22Rv1 (cell line): ENCODE data around the gene ESYT1.

Experiments
- ZFX ChIP-seq: fragments of 450-650 bp; IDR thresholded peaks from 2 replicates; pipeline ENCODE4 v1.6.1; 2017; ENCODE audit warnings: antibody characterized with exemption, borderline replicate concordance
- TF ChIP-seq, protein P1 (sequence below): fragments of 450-650 bp; IDR thresholded peaks from 2 replicates; pipeline ENCODE4 v1.5.1; 2017; ENCODE audit warnings: mild to moderate bottlenecking

DNA sequence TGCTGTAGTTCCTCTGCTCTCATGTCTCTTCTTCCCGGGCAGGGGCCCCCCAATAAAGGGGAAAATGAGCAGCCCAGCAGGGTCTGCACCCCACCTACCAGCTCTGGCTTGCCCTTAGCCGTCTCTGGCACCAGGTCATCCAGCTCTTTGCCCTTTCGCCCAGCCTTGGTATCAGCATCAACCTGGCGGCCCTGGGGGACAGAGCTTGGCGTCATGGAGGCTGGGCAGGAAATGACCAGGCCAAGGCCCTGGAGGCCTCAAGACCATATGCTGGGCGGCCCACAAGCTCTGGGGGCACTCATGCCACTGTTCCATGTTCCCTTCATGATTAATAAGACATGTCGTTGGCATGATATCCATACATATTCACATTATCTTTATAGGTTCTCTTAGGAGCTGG is 44.8 kb downstream of the ESYT1 start:
- TF ChIP-seq, protein P1, sequence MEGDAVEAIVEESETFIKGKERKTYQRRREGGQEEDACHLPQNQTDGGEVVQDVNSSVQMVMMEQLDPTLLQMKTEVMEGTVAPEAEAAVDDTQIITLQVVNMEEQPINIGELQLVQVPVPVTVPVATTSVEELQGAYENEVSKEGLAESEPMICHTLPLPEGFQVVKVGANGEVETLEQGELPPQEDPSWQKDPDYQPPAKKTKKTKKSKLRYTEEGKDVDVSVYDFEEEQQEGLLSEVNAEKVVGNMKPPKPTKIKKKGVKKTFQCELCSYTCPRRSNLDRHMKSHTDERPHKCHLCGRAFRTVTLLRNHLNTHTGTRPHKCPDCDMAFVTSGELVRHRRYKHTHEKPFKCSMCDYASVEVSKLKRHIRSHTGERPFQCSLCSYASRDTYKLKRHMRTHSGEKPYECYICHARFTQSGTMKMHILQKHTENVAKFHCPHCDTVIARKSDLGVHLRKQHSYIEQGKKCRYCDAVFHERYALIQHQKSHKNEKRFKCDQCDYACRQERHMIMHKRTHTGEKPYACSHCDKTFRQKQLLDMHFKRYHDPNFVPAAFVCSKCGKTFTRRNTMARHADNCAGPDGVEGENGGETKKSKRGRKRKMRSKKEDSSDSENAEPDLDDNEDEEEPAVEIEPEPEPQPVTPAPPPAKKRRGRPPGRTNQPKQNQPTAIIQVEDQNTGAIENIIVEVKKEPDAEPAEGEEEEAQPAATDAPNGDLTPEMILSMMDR = no peak
- TF ChIP-seq ZFX = no peak
